ENCODE results near the gene COL5A3.
"Not testable (repeated sequence)": the region's sequence is repeated elsewhere in the genome, so short reads cannot be mapped to it uniquely, and the experiment has no call there.

Gene COL5A3

DNA sequence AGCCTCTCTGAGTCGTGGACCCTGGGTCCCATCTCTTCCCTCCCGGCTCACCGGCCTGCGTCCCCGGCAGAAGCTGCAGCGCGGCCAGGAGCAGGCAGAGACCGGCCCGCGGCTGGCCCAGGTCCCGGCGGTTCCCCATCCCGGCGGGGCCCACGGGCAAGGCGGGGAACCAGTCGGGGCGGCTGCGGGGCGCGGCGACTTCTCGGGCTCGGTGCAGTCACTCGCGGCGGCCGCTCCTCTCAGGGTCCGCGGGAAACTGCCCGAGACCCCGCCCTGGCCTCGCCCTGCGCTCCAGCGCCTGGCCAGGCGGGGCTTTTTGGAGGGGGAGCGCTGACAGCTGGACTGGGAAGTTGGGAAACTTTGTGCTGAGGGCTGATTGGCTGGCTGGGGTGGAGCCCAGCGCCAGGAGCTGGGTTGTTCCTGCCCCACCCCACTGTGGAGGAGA lies at the start of gene COL5A3:
COL5A3 (minus strand) TSS at position 258 of the 445 bp plus-strand sequence; CDS start at position 139, 119 bp downstream.
- DNase-seq (ENCODE audit: low read depth in 2 of 2): no peak

DNA sequence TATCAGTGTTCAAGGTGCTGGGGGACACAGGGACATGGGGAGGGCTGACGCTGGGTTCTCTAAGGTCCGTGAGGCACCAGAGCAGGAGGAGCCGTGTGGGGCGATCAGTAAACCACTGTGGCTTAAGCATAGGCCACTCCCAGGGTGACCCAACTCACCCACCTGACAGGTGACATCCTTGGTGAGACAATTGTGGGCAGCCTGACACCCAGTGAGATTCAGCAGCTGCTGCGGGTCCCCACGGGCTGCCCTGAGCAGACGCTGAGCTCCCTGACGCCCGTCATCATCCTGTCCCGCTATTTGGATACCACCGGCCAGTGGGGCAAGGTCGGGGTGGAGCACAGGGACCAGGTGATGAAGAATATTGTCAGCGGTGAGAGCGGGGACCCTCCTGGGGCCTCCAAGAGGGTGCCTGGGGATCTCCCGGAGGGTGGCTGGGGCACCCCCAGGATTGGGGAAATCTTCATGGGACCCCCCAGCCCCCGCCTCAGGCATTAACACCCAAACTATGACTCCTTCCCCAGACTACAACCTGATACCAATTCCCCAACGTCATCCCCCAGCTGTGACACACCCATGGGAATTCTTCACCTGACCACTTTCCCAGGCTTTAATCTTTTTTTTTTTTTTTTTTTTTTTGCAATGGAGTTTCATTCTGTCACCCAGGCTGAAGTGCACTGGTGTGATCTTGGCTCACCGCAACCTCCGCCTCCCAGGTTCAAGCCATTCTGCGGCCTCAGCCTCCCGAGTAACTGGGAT lies 42.5 kb upstream of the COL5A3 start:
- DNase-seq (ENCODE audit: low read depth in 2 of 2): no peak

DNA sequence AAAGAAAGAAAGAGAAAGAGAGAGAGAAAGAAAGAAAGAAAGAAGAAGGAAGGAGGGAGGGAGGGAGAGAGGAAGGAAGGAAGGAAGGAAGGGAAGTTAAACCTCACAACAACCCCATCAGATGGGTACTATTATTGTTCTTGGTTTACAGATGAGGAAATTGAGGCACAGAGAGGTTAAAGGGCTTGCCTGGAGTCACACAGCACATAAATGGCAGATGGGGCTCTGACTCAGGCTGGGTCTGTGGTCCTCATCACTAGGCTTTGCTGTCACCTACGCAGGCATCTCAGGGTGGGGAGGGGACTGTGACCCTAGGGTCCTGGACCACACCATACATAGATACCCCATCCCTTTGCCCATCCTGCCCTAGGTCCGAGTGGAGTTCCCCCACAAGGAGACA lies 39.3 kb upstream of the COL5A3 start:
- DNase-seq (ENCODE audit: low read depth in 2 of 2): no peak

DNA sequence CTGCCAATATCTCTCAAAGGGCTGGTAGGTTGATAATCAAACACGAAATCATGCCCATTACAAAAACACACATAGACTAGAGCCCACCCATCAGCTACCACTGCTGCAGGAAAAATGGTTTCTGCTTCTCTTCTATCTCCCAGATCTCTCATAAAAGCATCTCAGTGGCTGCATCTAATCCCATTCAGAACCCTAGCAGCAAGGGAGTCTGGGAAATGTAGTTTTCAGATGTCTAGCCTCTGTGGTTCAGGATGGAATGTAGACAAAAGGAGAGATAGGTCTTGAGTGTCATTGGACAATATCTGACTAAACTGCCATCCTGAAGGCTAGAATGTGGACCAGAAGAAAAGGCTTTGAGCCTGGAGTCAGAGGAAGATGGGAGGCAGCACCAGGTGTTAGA lies 35.1 kb upstream of the COL5A3 start:
- no peak for DNase-seq (ENCODE audit: low read depth in 2 of 2)

DNA sequence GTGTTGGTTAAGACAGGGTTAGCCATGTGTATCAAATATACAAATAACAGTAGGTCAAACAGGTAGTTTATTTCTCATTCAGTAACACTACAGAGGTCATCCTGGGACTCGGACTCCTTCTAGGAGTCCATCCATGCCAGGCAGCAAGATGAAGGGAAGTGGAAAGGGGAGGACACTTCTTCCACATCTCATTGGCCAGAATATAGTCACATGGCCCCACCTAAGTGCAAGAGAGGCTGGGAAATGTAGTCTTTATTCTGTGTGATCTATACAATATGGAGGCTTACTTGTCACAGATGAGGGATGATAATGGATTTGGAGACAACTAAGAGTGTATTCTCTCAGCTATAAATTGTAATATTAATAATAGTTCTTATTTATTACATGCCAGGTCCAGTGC lies 34.1 kb upstream of the COL5A3 start:
- no peak for DNase-seq (ENCODE audit: low read depth in 2 of 2)

DNA sequence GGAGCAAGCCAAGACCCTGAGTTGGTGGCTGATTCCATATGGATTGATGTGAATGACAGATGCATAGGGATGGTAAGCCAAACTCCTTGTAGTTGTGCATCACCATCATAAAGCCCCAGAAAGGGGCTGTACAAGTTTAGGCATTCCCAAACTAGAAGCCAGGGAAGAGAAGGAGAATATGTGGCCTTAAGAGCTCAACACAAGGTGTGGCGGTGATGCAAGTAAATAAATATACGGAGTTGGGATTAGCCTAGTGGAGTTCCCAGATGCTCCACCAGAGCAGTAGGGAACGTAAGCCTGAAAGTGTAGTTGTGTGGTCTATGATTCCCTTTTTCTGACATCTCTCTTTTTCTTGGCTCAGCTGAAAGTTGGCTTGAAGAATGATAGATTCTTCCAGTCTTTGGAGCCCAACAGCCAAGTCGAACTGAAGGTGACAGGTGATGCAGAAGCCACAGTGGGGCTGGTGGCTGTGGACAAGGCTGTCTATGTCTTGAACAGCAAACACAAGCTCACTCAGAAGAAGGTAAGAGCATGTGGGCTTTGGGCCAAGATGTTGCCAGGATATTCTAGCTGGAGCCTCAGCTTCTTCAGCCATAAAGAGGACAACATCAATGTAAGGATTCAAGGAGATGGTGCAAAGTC lies 33.1 kb upstream of the COL5A3 start:
- DNase-seq (ENCODE audit: low read depth in 2 of 2): no peak

DNA sequence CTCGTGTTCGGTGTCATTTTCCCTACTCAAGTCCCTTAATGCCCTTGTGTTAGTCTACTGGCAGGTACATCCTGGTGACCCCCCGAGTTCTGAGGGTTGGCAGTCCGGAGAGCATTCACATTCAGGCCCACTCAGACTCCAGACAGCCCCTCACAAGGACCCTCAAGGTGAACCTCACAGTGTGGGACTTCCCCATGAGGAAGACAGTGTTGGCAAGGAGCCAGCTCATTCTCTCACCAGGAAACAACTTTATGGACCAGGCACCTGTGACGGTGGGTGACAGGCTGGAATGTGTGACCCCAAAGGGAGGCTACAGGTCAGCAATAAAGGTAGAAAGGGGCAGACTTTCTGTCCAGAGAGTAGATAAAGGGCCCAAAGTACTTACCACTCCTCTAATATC lies 27.5 kb upstream of the COL5A3 start:
- DNase-seq (ENCODE audit: low read depth in 2 of 2): no peak

DNA sequence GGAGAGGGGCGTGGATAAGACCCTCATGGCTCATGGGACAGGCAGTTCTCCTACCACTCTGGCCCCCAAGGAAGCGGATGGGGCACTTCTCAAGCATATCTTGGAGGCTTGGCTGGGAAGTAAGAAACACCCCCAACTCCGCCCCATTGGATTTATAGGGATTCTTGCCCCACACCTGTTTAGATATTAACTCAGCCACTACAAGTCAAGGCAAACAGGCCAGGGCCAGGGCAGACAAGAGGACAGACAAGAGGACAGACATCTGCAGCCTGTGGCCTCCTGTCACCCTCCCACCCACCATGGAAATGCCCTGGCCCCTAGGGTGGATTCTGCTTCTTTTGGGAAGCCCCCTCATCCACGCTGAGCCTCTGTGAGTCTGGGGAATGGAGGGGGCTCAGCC lies 27.1 kb upstream of the COL5A3 start:
- DNase-seq (ENCODE audit: low read depth in 2 of 2): no peak

DNA sequence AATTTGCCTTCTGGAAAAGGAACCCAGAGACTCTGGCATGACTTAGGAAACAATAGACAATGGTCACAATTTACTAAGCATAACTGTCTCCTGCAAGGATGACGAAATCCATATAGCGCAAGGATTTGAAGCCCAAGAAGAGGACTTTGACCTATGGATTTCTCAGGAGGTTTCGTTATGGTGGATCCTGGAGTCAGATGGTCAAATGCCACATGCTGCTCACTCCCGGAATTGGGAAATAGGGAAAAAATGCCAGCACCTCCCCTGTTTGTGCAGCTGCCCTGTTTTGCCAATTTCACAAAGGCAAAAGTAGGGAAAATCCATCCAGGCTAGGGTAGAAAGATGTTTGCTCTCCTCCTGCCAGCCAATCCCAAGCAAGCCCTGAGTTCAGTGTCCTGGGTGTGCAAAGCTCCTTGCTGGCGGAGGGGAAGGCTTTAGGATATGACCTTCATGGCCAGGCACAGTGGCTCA lies 26.3 kb upstream of the COL5A3 start:
- no peak for DNase-seq (ENCODE audit: low read depth in 2 of 2)

DNA sequence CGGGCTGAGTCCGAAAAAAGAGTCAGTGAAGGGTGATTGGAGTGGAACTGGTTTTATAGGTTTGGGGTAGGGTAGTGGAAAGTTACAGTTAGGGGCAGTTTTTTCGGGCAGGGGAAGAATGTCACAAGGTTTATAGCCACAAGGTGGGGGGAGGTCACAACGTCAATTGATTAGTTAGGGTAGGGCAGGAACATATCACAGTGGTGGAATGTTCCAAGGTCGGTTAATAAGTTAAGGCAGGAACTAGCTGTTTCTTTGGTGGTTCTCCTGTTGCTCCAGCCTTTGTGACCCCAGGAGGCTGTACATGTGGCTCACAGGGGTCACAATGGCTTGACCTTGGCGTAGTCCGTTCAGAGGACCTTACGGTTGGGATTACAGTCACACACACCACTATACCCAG lies 23.3 kb upstream of the COL5A3 start:
- no peak for DNase-seq (ENCODE audit: low read depth in 2 of 2)

DNA sequence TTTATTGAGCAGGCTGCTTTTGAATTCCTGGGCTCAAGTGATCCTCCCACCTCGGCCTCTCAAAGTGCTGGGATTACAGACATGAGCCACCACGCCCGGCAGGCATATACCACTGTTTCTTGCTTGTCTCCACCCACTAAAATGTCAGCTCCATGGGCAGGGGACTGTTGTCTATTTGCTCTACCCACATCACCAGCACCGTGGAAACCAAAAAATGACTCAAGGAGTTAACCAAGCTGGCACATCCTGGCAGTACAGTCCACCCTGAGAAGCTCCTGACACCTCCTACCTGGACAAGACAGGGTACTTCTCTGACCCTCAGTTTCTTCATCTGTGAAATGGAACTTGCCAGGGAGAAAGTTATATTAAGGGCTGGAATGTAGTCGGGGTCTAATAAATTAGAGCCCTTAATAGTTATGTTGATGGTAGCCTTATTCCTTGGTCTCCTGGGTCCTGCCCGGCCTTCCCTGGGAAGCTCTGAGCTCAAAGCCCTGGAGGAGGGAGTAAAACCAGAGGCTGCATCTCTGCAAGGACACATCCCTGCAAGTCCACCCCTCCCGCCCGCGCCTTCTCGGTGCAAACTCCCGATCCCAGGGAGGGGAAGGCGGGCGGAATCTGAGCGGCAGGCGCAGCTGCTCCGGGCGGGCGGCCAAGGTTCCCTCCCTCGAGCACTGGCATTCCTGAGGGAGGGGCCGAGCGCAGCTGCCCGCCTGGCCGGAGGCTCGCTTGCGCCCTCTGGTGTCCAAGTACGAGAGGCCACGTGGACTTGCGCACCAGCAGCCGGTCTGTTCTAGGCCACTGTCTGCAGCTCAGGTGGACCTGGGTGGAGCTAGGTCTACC lies 17.1 kb upstream of the COL5A3 start:
- DNase-seq (ENCODE audit: low read depth in 2 of 2): peak; percentile 49 to 81

DNA sequence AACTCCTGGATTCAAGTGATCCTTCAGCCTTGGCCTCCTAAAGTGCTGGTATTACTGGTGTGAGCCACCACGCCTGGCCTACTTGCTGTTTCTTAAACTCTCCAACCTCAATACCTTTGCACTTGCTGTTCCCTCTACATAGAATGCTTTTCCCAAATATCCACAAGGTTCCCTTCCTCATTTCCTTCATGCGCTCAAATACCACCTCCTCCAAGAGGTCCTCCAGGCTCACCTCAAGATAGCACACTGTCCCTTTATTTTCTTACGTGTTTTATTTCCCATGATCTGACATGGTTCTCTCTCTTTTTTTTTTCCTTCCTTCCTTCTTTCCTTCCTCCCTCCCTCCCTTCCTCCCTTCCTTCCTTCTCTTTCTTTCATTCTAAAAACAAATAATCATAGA lies 16.4 kb upstream of the COL5A3 start:
- DNase-seq (ENCODE audit: low read depth in 2 of 2): no peak

DNA sequence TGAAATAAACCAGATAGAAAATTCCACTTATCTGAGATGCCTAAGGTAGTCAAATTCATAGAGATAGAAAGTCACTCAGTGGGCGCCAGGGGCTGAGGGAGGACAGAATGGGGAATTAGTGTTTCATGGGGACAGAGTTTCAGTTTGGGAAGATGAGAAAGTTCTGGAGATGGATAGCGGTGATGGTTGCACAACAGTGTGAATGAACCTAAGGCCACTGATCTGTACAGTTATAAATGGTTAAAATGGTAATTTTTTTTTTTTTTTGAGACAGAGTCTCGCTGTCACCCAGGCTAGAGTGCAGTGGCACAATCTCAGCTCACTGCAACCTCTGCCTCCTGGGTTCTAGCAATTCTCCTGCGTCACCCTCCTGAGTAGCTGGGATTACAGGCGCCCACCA lies 12.8 kb upstream of the COL5A3 start:
- DNase-seq (ENCODE audit: low read depth in 2 of 2): not testable (repeated sequence)

DNA sequence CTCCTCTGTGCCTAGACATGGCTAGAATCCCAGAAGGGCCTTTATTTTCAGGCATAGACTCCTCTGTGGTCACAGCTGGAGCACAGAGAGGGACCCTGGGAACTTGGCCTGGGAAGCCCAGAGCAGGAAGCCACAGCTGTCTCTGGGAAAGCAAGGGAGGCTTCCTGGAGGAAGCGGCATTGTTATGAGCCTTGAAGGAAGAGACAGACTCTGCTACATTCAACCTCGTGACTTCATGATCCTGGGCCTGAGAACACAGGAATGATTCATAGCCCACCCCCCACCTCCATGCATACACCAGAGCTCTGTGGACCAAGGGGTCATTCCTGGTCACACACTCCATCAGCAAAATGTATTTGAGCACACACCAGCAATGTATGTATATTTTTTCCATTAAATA lies 11.6 kb upstream of the COL5A3 start:
- no peak for DNase-seq (ENCODE audit: low read depth in 2 of 2)

DNA sequence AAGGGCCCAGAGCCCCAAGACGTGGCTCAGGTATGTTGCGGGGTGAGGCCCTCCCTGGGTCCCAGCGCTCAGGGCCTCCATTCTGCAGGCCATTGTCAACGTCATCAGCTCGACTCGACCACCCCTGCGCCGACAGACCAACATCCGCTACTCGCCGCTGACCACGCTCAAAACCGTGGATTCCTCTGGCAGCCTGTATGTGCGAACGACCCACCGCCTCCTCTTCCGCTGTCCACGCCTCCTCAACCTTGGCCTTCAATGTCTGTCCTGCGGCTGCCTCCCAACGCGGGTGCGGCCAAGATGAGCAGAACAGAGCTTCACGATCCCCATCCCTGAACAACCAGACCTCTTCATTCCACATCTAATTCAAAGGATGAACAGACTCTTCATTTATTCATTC lies 11.1 kb upstream of the COL5A3 start:
- DNase-seq (ENCODE audit: low read depth in 2 of 2): no peak

DNA sequence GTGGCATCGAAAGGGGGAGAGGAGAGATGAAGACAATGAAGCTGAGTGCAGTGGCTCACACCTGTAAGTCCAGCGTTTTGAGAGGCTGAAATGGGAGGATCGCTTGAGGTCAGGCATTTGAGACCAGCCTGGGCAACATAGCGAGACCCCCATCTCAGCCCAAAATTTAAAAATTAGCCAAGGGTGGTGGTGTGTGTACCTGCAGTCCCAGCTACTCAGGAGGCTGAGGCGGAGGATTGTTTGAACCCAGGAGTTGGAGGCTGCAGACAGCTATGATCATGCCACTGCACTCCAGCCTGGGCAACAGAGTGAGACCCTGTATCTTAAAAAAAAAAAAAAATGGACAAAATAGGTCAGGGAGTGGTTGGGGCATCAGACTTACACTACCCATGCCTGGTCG lies 10.5 kb upstream of the COL5A3 start:
- no peak for DNase-seq (ENCODE audit: low read depth in 2 of 2)

DNA sequence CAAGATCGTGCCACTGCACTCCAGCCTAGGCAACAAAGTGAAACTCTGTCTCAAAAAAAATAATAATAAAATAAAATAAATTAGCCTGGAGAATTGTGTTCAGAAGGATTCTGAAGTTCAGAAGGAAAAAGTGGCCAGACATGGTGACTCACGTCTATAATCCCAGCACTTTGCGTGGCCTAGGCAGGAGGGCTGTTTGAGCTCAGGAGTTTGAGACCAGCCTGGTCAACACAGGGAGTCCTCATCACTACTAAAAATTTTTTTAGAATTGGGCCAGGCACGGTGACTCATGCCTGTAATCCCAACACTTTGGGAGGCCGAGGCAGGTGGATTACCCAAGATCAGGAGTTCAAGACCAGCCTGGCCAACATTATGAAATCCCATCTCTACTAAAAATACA lies 8.9 kb upstream of the COL5A3 start:
- DNase-seq (ENCODE audit: low read depth in 2 of 2): no peak

DNA sequence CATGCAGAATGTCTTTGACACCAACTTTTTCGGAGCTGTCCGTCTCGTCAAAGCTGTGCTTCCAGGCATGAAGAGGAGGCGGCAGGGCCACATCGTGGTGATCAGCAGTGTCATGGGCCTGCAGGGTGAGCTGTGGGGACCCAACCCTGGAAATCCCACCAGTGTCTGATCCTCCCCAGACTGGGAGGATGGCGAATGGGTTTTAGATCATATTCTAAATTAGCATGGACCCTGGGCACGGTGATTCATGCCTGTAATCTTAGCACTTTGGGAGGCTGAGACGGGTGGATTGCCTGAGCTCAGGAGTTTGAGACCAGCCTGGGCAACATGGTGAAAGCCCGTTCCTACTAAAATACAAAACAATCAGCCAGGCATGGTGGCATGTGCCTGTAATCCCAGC lies 8.5 kb upstream of the COL5A3 start:
- no peak for DNase-seq (ENCODE audit: low read depth in 2 of 2)

DNA sequence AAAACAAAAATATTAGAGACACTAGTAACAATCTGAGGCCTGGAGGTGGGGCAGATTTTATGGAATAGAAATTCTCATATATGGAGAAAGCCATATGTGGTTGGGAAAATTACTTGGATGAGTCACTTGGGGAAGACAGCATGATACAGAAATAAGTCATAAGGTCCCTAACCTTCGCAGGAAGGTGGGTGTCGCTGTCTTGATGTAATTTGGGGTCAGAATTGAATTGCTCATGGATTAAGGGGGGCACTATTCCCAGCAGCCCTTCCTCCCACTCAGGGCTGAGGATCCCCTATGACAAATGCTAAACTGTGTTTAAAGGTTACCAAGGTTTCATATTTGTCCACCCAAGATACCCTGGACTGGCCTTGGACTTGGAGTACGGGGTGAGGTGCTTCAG lies 8.0 kb upstream of the COL5A3 start:
- DNase-seq (ENCODE audit: low read depth in 2 of 2): no peak

DNA sequence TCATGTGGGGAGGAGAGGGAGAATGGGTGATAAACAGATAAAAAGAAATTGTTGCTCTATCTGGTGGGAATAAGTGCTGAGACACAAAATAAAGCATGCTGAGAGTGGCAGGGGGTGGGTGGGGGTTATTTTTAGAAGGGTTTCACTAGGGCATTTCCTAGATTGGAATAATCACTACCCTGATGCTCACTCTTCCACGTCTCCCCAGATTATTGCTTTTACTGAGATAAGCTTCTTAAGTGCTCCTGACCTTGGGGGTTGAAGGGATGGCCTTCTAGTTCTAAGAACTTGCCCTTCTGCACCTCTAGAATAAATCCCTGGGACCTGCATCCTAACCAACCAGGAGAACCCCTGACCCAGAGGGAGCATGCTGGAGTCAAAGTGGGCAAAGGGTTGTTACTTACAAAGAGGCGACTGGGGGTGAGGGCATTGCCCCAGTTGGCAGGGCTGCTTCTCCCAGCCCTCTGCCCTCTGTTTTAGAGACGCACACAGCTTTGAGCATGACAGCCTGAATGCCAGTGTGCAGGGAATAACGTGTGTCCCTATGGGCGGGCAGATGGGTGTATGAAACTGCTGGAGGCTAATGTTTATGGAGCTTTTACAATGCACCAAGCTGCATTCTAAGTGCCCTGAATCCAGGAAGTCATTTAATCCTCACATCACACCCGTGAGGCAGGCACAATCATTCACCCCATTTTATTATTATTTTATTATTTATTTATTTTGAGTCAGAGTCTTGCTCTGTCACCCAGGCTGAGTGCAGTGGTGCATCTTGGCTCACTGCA lies 3.7 kb upstream of the COL5A3 start:
- DNase-seq (ENCODE audit: low read depth in 2 of 2): no peak

DNA sequence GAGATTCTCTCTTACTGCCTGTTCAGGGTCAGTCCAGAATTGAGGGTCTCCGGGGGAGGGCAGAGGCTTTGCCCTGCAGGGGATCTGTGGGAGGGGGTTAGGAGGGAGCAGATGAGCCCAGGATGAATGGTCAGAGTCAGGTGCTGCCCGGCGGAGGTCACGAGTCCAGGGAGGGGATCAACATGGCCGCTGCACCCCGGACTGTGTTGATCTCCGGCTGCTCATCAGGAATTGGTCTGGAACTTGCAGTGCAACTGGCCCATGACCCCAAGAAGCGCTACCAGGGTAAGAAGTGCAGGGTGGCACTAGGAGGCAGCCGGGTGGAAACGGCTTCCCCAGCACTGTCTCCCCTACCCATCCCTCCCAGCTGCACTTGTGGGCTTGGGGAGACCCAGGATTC lies 3.0 kb upstream of the COL5A3 start, which contains the start of gene RDH8:
RDH8 (plus strand) TSS at position 168 of the 400 bp plus-strand sequence; CDS start at position 183, 15 bp downstream.
- no peak for DNase-seq (ENCODE audit: low read depth in 2 of 2)

DNA sequence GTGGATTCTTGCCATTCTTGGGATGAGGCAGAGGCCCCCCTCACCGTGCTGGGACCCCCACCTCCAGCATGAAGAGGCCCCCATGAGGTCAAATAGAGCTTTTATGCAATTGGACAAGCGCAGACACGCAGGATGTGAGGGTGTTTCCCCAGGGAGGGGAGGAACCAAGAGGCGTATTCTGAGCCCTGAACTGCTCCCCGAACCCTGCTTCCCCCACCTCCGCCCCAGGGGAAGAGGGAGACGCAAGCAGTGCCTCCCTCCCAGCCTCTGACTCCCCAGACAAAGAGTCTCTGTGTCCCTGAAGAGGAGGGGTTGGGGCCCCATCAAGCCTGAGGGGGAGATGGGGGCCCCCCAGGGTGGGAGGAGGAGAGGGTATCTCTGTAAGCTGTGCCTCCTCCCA lies 1.7 kb upstream of the COL5A3 start:
- no peak for DNase-seq (ENCODE audit: low read depth in 2 of 2)
